ENCODE data around the gene DYNC1I1.

DNA sequence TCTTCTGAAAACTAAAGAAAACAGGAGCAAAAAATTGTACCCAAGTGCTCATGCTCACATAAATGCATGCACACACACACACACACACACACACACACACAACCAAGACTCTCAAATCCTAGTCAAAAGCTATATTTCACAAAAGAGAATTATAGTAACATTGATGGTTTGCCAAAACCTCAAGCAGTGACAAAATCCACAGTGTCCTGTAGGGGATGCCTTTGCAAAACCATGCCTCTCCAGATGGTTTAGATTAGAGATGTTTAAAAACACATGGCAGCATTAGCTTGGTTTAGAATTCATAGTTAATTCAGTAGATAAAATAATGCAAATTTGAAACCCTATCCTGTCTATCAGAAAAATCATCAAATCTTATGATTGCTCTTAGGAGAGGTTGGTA, 232.2 kb downstream of the DYNC1I1 start:
- no peak for TF ChIP-seq POLR2A (IDR thresholded peaks at IDR 0.05)
- TF ChIP-seq CTCF (IDR thresholded peaks at IDR 0.05 in 4 of 5, conservative IDR thresholded peaks at IDR 0.05 in 1 of 5): no peak

All from gastrocnemius medialis (tissue), 4 donors.